ENCODE data around the gene PRAMEF11. TPM values are rescaled to one million over a fixed set of nuclear protein-coding genes. Genes with fewer than 3 reads are reported as not detected.

PRAMEF11 gene
- total RNA-seq, 1 donor = not detected

Other genes with a start within 250 kb of the PRAMEF11 start
- gene DHRS3, start 213.2 kb downstream of the PRAMEF11 start, total RNA-seq = 161 and 172 TPM in 2 replicates
- not detected in 2 replicates for gene AADACL4, start 187.3 kb downstream of the PRAMEF11 start, total RNA-seq
- gene AADACL3, start 115.3 kb downstream of the PRAMEF11 start, total RNA-seq = not detected in 2 replicates
- not detected in 2 replicates for gene CFAP107, start 85.2 kb downstream of the PRAMEF11 start, total RNA-seq
- gene PRAMEF12, start 57.7 kb downstream of the PRAMEF11 start, total RNA-seq = not detected in 2 replicates
- gene PRAMEF1, start 40.0 kb downstream of the PRAMEF11 start, total RNA-seq = not detected in 2 replicates
- not detected in 2 replicates for gene HNRNPCL1, start 17.3 kb upstream of the PRAMEF11 start, total RNA-seq
- gene PRAMEF2, start 25.7 kb upstream of the PRAMEF11 start, total RNA-seq = not detected in 2 replicates
- gene PRAMEF4, start 54.8 kb upstream of the PRAMEF11 start, total RNA-seq = not detected in 2 replicates
- gene PRAMEF10, start 66.9 kb upstream of the PRAMEF11 start, total RNA-seq = not detected in 2 replicates
- gene PRAMEF7, start 85.2 kb upstream of the PRAMEF11 start, total RNA-seq = not detected in 2 replicates
- not detected in 2 replicates for gene PRAMEF6, start 116.2 kb upstream of the PRAMEF11 start, total RNA-seq
- not detected in 2 replicates for gene PRAMEF27, start 225.2 kb upstream of the PRAMEF11 start, total RNA-seq
- not detected in 2 replicates for gene HNRNPCL3, start 229.4 kb upstream of the PRAMEF11 start, total RNA-seq
- not detected in 2 replicates for gene PRAMEF25, start 239.4 kb upstream of the PRAMEF11 start, total RNA-seq

All from osteoblast (primary cell).